GM21619 (cell line): ENCODE results near the gene NELL1.
"Not testable (repeated sequence)": the region's sequence is repeated elsewhere in the genome, so short reads cannot be mapped to it uniquely, and the experiment has no call there.

Experiments used
- ATAC-seq: cut with Tn5 transposase; IDR thresholded peaks from one replicate; pipeline ENCODE4 v1.9.1; 2021; ENCODE audit not compliant: unreplicated experiment

Gene NELL1

GRCh38 chr11:21082853-21083252 is 413.5 kb downstream of the NELL1 start:
- ATAC-seq: no peak

- no peak for ATAC-seq
Observed at GRCh38 chr11:21088930-21089329, 419.5 kb downstream of the NELL1 start.

DNA sequence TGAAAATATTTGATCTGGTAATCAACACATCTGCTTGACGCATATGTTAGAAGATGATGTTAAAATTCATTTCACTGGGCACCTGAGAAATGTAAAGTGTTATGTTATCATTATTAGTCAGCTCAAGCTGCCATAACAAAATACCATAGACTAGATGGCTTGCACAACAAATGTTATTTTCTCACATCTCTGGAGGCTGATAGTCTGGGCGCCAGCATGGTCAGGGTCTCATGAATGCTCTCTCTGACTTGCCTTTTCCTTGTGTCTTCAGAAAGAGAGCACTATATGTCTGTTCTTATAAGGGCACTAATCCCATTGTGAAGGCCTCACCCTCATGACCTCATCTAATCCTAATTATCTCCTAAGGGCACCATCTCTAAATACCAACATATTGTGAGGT is 435.3 kb downstream of the NELL1 start:
- no peak for ATAC-seq

DNA sequence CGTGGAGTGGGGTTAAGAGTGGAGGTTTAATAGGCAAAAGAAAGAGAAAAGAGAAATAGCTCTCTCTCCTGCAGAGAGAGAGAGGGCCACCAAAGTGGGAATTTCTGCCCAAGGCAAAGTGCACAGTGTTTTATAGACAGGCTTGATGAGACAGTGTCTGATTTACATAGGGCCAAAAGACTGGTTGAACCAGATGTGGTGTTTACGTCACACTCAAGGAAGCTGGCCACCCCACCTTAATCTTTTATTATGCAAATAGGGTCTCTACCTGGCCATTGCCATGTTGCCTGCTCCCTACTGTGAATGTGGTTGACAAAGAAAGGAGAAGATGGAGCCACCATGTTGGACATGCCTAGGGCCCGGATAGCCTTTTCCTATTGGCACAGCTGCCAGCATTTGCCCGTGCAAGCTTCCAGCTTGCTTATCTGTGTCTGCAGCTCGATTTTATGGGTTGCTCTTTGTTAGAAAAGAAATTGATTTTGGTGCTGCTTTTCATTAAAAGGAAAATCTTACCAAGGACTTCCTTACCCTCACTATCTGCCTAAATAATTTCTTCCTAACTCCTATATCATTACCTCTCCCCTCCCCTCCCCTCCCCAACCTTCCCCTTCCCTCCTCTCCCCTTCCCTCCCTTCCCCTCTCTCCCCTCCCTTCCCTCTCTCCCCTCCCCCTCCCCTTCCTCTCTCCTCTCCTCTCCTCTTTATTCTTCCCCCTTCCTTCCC is 436.0 kb downstream of the NELL1 start:
- ATAC-seq: no peak

GRCh38 chr11:21109341-21109740 is 440.0 kb downstream of the NELL1 start:
- ATAC-seq: no peak

DNA sequence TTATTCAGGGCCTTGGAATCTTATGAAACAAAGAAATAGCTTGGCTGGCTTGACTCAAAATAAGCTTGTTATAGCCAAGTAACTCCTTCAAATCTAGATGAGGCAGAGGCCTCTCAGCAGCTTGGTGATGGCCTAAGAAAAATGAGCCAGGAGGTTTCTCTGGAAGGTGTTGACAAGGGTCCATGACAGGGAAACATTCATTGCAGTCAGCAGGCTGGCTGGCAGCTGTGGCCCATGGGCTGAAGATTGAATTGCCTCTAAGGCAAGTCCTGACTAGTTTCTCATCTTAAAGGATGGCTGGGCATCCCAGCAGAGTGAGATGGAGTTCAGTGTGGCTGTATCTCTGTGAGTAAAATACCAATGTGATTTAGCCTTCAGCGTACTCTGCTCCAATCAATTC is 441.0 kb downstream of the NELL1 start:
- ATAC-seq: no peak

- no peak for ATAC-seq
Observed at GRCh38 chr11:21113876-21114275, 444.5 kb downstream of the NELL1 start.

- no peak for ATAC-seq
Observed at GRCh38 chr11:21116009-21116408, 446.6 kb downstream of the NELL1 start.

- no peak for ATAC-seq
Observed at GRCh38 chr11:21119411-21119810, 450.0 kb downstream of the NELL1 start.

DNA sequence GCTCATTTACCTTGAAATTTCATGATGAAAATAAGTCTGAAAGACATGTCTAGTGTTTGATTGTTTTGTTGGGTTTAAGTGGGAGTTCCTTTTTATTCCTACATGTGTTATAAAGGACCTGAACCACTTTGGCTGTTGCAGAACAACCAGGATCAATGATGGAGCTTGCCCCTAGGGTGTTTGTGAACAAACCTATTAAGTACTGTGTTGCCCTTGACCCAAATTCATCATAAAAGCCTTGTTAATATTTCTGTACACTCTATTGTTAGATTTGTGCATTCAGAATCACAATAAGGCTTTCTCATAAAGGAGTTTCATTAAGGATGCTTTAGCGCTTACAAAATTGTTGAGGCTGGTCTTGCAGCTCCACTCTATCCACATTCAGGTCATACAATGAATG is 452.6 kb downstream of the NELL1 start:
- ATAC-seq: no peak

GRCh38 chr11:21122523-21122922 is 453.1 kb downstream of the NELL1 start:
- no peak for ATAC-seq

GRCh38 chr11:21132146-21132720 is 462.8 kb downstream of the NELL1 start:
- no peak for ATAC-seq

- no peak for ATAC-seq
Observed at GRCh38 chr11:21133244-21133643, 463.9 kb downstream of the NELL1 start.

- no peak for ATAC-seq
Observed at GRCh38 chr11:21133722-21134121, 464.3 kb downstream of the NELL1 start.

DNA sequence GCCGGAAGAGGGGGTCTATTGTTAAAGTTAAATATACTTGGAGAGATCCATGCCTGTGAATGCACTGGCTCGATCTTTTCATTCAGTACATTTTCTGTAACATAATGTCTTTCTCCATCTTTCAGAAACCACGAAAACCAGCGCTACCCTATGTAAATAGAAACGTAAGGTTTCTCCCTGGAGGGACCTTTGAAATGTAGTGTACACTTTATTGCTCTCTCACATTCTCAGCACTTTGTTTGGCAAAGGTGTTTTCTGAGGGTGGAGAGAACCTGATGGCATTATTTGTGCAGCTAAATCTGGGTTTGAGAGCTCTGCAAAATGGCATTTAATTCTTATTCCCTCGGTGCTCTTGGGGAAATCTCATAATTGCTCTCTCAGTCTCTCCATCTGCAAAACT is 468.4 kb downstream of the NELL1 start:
- no peak for ATAC-seq

DNA sequence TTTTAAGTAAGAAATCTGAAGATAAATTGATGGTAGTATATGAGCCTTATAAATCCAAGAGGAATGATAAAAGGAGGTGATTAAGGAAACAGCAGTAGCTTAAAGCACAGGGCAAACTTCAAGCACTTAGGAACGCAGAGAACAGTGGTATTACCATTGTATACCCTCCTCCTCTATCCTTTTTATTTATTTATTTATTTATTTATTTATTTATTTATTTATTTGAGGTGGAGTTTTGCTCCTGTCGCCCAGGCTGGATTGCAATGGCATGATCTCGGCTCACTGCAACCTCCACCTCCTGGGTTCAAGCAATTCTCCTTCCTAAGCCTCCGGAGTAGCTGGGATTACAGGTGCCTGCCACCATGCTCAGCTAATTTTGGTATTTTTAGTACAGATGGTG is 472.2 kb downstream of the NELL1 start:
- ATAC-seq: not testable (repeated sequence)

DNA sequence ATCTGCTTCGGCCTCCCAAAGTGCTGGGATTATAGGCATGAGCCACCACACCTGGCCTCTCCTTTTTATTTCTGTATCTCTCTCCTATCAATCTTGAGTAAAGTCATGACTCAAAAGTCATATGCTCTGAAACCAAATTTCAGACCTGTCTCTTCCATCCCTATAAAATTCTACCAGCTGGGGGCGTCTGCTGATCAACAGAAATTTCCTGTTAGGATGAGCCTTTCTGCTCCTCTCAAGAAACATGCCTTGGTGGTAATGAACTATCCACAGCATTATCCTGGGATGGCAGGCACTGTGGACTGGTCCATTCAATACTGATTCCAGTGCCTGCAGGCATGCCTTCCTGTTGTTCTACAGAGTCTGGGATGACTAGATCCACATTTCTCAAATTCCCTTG is 472.6 kb downstream of the NELL1 start:
- no peak for ATAC-seq

- ATAC-seq: no peak
Observed at GRCh38 chr11:21144531-21144930, 475.1 kb downstream of the NELL1 start.

- no peak for ATAC-seq
Observed at GRCh38 chr11:21148376-21148775, 479.0 kb downstream of the NELL1 start.

DNA sequence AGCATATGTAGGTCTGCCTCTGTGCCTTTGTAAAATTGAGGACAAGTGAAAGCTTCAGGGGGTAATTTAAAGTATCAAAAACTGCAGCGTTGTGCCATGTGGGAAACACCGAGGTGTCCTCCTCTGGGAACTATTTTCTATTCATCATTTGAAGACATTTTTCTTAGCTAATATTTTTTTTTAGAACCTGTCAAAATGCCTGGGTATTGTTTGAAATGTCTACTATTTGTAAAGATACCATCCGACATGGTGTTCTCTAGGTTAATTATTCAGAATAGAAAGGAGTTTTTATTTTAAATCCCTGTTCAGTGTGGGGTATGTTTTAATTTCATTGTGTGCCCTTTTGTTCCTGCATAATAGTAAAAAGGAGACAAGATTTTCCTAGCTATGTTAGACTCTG is 490.8 kb downstream of the NELL1 start:
- no peak for ATAC-seq

GRCh38 chr11:21169639-21170038 is 500.3 kb downstream of the NELL1 start:
- no peak for ATAC-seq

GRCh38 chr11:21173476-21173875 is 504.1 kb downstream of the NELL1 start:
- ATAC-seq: no peak

GRCh38 chr11:21174781-21175180 is 505.4 kb downstream of the NELL1 start:
- ATAC-seq: no peak
